ENCODE measurements around the gene FDXR. TPM values are rescaled to one million over a fixed set of nuclear protein-coding genes. Genes with fewer than 3 reads are reported as not detected.

The FDXR gene
- total and polyA plus RNA-seq, 2 donors (not counting 1 experiment from before 2014, with no cell fraction given), result 4.6 to 7.0 TPM

- peaks cover 0 to 18% (median 0%) of the 10 kb centered on the region in 3 donors for H3K9me3 ChIP-seq (ENCODE audit: control extremely low read depth in 1 of 3, control insufficient read depth in 2 of 3, insufficient read depth in 1 of 3, low read length in 2 of 3)
- intact Hi-C loops (cut with micrococcal nuclease), result loop anchor here (5.0 kb wide), 1 partner anchor 294 kb away; the partner anchor contains the start of gene CD300H
- CTCF ChIA-PET, result interaction anchor here (0.9 to 12.3 kb wide), 15 partner anchors 10 to 482 kb away, joined by 3 to 181 read pairs (median 13); partner anchors contain the start of genes FDXR and RAB37
- 5% methylated on average over 36 of the region's 36 CpGs for WGBS (ENCODE audit: insufficient coverage)
- TF ChIP-seq CTCF (IDR thresholded peaks at IDR 0.05) (no peak), EZH2 (IDR thresholded peaks at IDR 0.05; ENCODE audit: borderline replicate concordance, insufficient read depth, low read depth, low read length, poor library complexity, severe bottlenecking) (no peak)
- DNase-seq, result no peak
- peak overlapping the region; percentile 68 for H3K4me3 Mint-ChIP-seq
- peaks cover 39% of the 10 kb centered on the region for H3K27me3 Mint-ChIP-seq
- no peak overlapping the region for H3K27ac ChIP-seq (ENCODE audit: low read length in 2 of 2)
- no peak overlapping the region for H2AFZ ChIP-seq (ENCODE audit: insufficient read depth, low read depth, low read length, poor library complexity, severe bottlenecking)
- H3K4me3 ChIP-seq (ENCODE audit: control extremely low read depth in 1 of 5, extremely low read depth in 1 of 5, insufficient read depth in 1 of 5, low read depth in 2 of 5, low read length in 4 of 5), result peak overlapping the region in 2 of 5 experiments; percentile 3 to 38
- peaks cover 26% of the 10 kb centered on the region for H3K4me1 Mint-ChIP-seq
- H3K4me1 ChIP-seq (ENCODE audit: control insufficient read depth in 2 of 2, insufficient read depth in 2 of 2, low read length in 2 of 2), result peaks cover 32 to 33% of the 10 kb centered on the region in 2 donors
- H3K27ac Mint-ChIP-seq, result no peak overlapping the region
- H4K20me1 ChIP-seq (ENCODE audit: control insufficient read depth, insufficient read depth, low read length, poor library complexity, severe bottlenecking), result peaks cover 9% of the 10 kb centered on the region
- no peak for ATAC-seq (ENCODE audit: low read depth)
- H3K9me3 Mint-ChIP-seq (ENCODE audit: insufficient read depth), result no peaks in the 10 kb centered on the region
- no peak overlapping the region for H3K9ac ChIP-seq (ENCODE audit: low read length)
- no peaks in the 10 kb centered on the region for H3K36me3 ChIP-seq (replicated peaks in 1 of 2; ENCODE audit: control extremely low read depth in 1 of 2, control insufficient read depth in 1 of 2, extremely low read depth in 1 of 2, insufficient read depth in 2 of 2, low read length in 1 of 2)
- peak overlapping the region; percentile 80 for H3K4me2 ChIP-seq (replicated peaks; ENCODE audit: low read depth, low read length, poor library complexity, severe bottlenecking)
- H3K79me2 ChIP-seq (ENCODE audit: control insufficient read depth, insufficient read depth, low read length), result no peaks in the 10 kb centered on the region
- POLR2A ChIA-PET, result interaction anchor here (1.0 kb wide), 1 partner anchor 12 kb away, joined by 3 read pairs; the partner anchor contains the start of gene FDXR
- H3K27me3 ChIP-seq (replicated peaks in 1 of 4; ENCODE audit: control extremely low read depth in 1 of 4, control insufficient read depth in 3 of 4, insufficient read depth in 4 of 4, low read length in 3 of 4), result peaks cover 0 to 60% (median 22%) of the 10 kb centered on the region in 4 experiments
These were observed 11.1 kb downstream of the FDXR start for GRCh38 chr17:74861662-74862107.
